Left hindlimb (tissue), 1 donor: ENCODE results near the gene LIX1.
A peak's percentile ranks its signal among the peaks of the same experiment; 100 is the strongest.

Source experiments
- DNase-seq: peaks from one replicate; pipeline ENCODE4 v3.0.0-alpha.2; 2018

The LIX1 gene

DNA sequence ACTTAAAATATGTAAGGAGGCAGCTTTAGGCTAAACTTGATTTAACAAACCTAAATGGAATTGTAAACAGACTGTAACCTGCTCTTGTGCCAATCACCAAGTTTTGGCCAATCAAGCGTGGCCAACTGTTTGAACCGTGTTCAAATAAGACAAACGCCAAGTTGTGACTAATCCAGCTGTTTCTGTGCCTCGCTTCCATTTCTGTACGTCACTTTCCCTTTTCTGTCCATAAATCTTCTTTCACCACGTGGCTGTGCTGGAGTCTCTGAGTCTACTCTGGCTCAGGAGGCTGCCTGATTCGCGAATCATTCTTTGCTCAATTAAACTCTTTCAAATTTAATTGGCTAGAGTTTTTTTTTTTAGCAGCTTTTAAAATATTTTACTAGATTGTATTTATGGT lies 71.3 kb downstream of the LIX1 start:
- DNase-seq: peak; percentile 55

DNA sequence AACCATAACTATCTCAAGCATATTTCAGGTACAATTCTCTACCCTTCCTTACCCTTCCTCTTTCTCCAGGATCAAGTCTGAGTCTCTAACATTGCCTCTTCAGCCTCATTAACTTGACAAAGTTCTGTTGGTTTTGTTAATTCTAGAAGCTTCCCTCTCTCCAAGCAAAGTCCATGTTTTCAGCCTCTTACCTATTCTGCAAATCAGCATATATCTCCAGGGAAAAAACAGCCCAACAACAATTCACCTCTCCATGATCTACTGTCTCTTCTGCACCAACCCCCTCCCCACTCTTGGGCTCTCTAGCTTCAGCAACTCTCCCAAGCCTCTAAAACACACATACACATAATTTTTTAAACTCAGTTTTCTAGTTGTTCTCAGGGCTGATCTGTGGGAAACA lies 72.2 kb downstream of the LIX1 start:
- DNase-seq: no peak

DNA sequence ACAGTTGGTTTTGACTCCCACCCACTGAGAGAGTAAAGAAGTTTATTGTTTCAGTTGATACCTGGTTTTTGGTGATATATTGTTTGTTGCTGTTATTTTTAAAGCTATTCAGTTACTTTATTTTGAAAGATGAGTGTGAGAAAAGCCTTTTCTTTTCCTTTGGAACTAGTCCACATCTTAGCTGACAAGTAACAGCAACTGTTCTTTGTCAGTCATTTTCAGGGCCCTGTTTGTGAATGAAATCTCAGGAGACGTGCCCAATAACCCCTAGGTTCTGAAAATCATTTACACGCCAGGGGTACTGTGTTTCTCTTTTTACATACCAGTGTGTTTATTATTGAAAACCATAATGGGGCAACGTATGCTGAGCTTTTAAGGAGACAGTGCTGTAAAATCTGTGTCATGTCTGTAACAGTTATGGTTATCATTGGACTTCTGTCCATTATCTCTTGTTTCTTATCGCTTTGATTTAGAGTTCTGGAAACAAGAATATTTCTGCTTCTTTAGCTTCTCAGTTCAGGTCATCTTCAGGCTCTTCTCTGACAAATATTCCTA lies 75.0 kb downstream of the LIX1 start:
- DNase-seq: no peak

DNA sequence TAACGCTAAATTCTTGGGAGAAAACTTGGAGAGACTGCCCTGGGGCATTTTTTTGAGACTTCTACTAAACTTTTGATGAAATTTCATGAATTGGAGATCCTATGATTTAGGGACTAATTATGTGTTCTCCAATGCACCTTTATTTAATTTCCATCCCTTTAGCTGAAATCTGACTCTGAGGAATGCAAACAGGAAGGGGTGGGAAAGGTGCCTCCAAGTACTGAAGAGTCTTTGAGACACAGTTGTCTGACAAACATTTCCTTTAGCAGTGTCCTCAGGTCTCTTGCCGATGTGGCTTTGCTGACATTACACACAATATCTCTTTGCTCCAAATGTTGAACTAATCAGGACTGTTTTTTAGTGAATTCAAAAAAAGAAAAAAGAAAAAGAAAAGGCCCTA lies 76.9 kb downstream of the LIX1 start:
- DNase-seq: no peak

DNA sequence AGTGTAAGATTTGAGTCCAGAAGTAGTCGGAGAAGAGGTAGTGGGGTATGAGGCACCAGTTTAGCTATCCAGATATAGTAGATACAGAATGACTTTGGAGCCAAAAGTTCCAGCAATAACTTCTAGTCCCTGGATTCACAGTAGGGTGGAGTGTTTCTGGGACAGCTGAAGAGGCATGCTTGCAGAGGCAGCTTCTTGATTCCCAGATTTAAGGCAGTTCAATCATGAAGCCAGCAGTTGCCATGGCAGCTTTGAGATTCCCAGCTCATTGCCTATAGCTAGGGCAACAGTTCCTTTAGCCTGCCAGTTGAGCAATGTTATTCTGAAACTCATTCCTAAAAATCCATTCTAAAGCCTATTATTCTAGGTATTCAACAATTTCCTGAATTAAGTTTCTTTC lies 79.2 kb downstream of the LIX1 start:
- no peak for DNase-seq

DNA sequence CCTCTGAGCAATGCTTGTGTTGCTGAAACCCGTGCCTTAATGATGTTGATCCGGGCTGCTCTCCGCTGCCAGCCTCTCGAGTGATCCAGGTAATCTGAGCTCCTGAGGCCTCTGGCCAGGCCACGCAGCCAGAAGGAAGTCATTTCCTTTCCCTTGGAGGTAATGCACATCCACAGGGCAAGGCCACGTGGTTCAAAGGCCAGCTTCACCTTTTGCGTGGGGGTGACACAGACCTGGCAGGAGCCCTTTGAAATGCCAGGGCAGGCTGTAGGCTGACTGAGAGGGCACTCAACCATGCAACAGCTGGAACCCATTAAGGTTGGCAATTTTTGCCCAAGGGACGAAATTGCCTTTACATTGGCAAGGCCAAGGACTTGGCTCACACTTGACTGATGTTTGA lies 80.4 kb downstream of the LIX1 start:
- DNase-seq: peak; percentile 40

DNA sequence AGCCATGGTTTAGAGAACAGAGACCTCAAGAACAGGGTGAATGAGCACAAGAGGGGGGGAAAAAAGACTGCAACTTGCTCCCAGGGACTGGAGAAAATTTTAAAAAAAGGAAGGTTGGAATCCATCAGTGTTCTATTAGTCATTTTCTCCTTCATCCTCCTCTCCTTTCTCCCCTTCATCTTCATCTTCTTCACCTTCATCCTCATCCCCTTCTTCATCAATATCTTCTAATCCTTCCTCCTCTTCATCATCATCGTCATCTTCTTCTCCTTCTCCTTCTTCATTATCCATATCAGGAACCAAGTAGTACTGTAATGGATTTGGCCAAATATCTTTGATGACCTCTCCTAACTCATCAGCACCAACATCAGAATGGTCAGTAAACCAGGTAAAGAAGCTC lies 86.1 kb downstream of the LIX1 start:
- no peak for DNase-seq

DNA sequence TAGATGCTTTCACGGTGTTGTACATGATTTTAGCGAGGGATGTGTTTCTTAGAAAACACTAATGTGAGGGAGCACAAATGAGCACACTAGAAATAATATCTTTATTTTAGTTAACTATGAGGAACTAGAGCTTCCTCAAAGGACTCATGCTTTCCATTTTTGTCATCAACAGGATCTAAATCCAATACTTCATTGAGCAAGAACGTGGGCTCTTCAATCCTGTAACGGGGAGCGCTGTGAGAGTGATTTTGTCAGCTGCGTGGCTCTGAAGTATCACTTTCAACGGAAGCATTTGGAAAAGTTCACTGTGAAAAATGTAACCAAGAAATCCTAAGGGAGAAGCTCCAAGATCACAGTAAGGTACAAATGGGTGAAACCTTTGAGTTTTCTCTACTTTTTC lies 93.2 kb downstream of the LIX1 start:
- DNase-seq: no peak

DNA sequence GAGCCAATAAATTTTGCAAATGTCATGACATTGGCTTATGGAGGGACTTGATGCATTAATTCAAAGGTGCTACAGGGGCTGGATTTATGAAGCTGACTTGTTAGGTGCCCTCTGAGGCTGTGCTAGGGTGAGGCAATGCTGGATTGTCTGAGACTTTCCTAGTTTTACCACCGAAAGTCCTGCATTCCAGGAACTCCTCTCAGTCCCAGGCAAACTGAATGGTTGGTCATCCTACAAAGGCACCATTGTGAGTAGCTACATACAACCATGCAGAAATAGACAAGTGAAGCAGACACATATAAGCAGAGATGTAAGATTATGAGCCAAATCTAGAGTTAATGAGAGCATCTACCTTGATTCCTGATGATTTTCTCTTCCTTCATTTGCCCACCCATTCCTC lies 95.3 kb downstream of the LIX1 start:
- no peak for DNase-seq

DNA sequence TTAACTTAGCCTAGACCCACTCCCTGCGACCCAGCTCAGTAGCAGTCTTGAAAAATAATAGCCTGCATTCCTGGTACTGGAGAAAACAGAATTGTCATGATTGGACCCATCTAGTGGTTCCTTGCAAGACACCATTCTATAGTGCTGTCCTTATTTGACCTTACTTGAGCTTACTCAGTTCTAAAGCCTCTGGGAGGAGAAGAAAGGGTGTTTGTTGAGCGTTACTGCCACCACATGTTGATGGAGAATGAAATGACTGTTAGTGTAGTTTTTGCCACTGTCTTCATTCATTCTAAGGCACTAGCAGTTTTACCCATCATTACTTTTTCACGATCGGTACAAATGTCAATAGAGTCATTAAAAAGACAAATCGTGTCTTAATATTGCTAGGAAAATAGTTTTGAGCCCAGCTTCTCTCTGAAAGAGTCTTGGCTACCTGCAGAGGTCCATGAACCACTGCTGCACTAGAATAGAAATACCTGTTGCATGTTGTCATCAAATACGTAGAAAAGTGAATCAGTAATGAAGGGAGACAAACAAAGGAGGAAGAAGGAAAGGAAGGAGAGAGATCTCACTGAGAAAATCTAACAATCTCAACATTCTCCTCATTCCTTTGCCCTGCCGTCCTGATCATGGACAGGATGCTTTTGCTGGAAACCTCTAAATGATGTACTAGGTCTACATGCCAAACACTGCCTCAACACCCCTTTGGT lies 96.0 kb downstream of the LIX1 start:
- no peak for DNase-seq

DNA sequence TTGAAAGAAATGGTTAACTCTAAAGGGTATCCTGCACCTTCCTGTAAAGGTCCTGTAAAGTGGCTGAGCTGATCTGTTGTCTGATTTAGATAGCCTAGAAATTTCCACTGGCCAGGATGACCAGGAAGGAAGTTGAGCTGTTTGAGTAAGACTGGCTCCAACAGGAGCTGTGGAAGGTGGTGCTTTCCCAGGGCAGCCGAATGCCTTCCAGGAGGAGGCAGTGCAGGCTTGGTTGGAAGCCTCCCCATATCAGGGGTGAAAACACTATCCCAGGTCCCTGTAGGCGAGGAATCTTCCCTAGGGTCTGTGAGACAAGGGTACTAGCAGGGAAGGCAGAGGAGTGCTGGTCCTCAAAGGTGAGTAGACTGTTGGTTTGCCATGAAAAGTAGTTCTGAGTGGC lies 98.4 kb downstream of the LIX1 start:
- DNase-seq: no peak

DNA sequence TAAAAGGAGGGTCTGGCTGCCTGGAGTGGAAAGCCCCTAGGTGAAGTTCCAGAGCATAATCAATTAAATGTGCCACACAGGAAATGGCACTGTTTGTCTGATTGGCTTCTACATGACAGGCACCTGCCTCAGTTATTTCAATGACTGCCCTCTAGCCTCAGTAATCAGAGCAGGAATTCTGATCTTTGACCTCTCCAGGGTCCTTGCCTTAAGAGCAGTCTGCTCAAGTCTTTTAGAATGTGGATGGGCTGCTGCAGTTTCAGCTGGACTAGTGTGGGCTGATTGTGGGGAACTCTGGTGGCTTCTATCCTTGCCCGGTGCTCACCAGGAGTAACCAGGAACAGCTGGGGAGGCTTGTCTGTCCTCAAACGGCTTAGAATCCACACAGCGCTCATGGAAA lies 98.9 kb downstream of the LIX1 start:
- no peak for DNase-seq

DNA sequence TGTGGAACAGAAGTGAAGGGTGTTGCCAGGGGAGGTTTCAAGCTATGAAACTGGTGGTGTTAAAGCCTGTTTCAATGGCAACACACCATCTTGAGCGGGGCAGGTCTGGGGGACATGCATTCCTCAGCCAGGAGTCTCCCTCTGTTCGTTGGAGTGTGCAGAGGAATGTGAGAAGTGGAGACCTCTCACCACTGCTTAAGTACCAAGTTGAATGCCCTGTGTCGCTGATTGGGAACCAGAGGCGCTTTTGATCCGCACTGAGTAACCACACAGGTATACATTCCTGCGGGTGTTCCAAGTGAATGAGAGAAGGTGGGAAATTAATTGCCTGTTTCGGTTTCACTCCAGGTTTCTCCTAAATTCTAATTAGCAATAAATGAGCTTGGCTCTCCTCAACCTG lies 99.4 kb downstream of the LIX1 start:
- no peak for DNase-seq
